IPS-18c (cell line): ENCODE measurements around the gene DTYMK.

Experiments used
- H3K4me3 ChIP-seq: 2 replicates; pipeline ENCODE4 v1.7.0; 2013; ENCODE audit warnings: low read depth, mild to moderate bottlenecking, low read length, moderate library complexity; ENCODE audit not compliant: insufficient read depth
- H3K9me3 ChIP-seq: one replicate; pipeline ENCODE4 v1.6.1; 2013; ENCODE audit warnings: mild to moderate bottlenecking, low read length, moderate library complexity; ENCODE audit not compliant: control insufficient read depth, insufficient read depth

Gene DTYMK

GRCh38 chr2:241659150-241659739, 27.4 kb downstream of the DTYMK start:
- Histone ChIP-seq H3K9me3 (no peaks in the 10 kb centered on the region), H3K4me3 (no peak overlapping the region)

GRCh38 chr2:241658296-241658695, 28.3 kb downstream of the DTYMK start:
- Histone ChIP-seq H3K4me3 (no peak overlapping the region), H3K9me3 (no peaks in the 10 kb centered on the region)

GRCh38 chr2:241657786-241658254, 28.8 kb downstream of the DTYMK start:
- Histone ChIP-seq H3K4me3 (no peak overlapping the region), H3K9me3 (no peaks in the 10 kb centered on the region)

- Histone ChIP-seq H3K9me3 (no peaks in the 10 kb centered on the region), H3K4me3 (no peak overlapping the region)
Measured at GRCh38 chr2:241656190-241656741, 30.3 kb downstream of the DTYMK start.

GRCh38 chr2:241655516-241656189, 31.0 kb downstream of the DTYMK start:
- Histone ChIP-seq H3K4me3 (no peak overlapping the region), H3K9me3 (no peaks in the 10 kb centered on the region)

- Histone ChIP-seq H3K4me3 (no peak overlapping the region), H3K9me3 (no peaks in the 10 kb centered on the region)
Measured at GRCh38 chr2:241654551-241654950, 32.1 kb downstream of the DTYMK start.

- no peaks in the 10 kb centered on the region for H3K9me3 ChIP-seq
- no peak overlapping the region for H3K4me3 ChIP-seq
Measured at GRCh38 chr2:241653210-241653750, 33.3 kb downstream of the DTYMK start.

GRCh38 chr2:241652722-241653121, 33.9 kb downstream of the DTYMK start:
- H3K9me3 ChIP-seq, result no peaks in the 10 kb centered on the region
- H3K4me3 ChIP-seq, result no peak overlapping the region

- no peak overlapping the region for H3K4me3 ChIP-seq
- H3K9me3 ChIP-seq, result no peaks in the 10 kb centered on the region
Measured at GRCh38 chr2:241652142-241652541, 34.5 kb downstream of the DTYMK start.

- Histone ChIP-seq H3K4me3 (no peak overlapping the region), H3K9me3 (no peaks in the 10 kb centered on the region)
Measured at GRCh38 chr2:241649927-241650326, 36.7 kb downstream of the DTYMK start.

GRCh38 chr2:241649404-241649803, 37.2 kb downstream of the DTYMK start:
- no peak overlapping the region for H3K4me3 ChIP-seq
- no peaks in the 10 kb centered on the region for H3K9me3 ChIP-seq

GRCh38 chr2:241648453-241648852, 38.2 kb downstream of the DTYMK start:
- no peak overlapping the region; the same call in 1 of the 2 replicates for H3K4me3 ChIP-seq
- no peaks in the 10 kb centered on the region for H3K9me3 ChIP-seq

GRCh38 chr2:241645915-241646645, 40.5 kb downstream of the DTYMK start:
- Histone ChIP-seq H3K9me3 (no peaks in the 10 kb centered on the region), H3K4me3 (no peak overlapping the region)

GRCh38 chr2:241645056-241645914, 41.3 kb downstream of the DTYMK start:
- Histone ChIP-seq H3K9me3 (no peaks in the 10 kb centered on the region), H3K4me3 (no peak overlapping the region)

- peaks cover 6% of the 10 kb centered on the region for H3K9me3 ChIP-seq
- no peak overlapping the region for H3K4me3 ChIP-seq
Measured at GRCh38 chr2:241641631-241642030, 45.0 kb downstream of the DTYMK start.

GRCh38 chr2:241640165-241640795, 46.3 kb downstream of the DTYMK start:
- Histone ChIP-seq H3K4me3 (no peak overlapping the region), H3K9me3 (peaks cover 8% of the 10 kb centered on the region)
